Left lung (tissue), 10 donors: Measurements from ENCODE around the gene PRAC2. TPM values are rescaled to one million over a fixed set of nuclear protein-coding genes. Genes with fewer than 3 reads are reported as not detected.

Experiments
- ATAC-seq: fragments of 200-7000 bp; cut with Tn5 transposase; one replicate; pipeline ENCODE4 v1.9.1; 2020; ENCODE audit warnings: moderate library complexity
- DNase-seq, 4 donors: peaks; one replicate each; pipeline ENCODE4 v3.0.0-alpha.2; 2013 to 2020
- H3K27ac ChIP-seq, 2 donors: fragments of 200-600 bp; sonication (generic) in 1 of 2; one replicate each; pipeline versions ENCODE4 v1.5.0 to v1.8.0; 2020 to 2021
- H3K27me3 ChIP-seq, 2 donors: fragments of 200-600 bp; sonication (generic) in 1 of 2; one replicate each; pipeline versions ENCODE4 v1.5.0 to v1.8.0; 2020 to 2021
- H3K36me3 ChIP-seq, 2 donors: fragments of 200-600 bp; sonication (generic) in 1 of 2; one replicate each; pipeline versions ENCODE4 v1.5.0 to v1.8.0; 2020 to 2021
- H3K4me1 ChIP-seq, 2 donors: fragments of 200-600 bp; one replicate each; pipeline ENCODE4 v1.8.0; 2021
- H3K4me3 ChIP-seq, 2 donors: fragments of 200-600 bp; sonication (generic) in 1 of 2; one replicate each; pipeline versions ENCODE4 v1.5.0 to v1.8.0; 2020 to 2021; ENCODE audit warnings: mild to moderate bottlenecking in 1 of 2
- H3K9me3 ChIP-seq, 2 donors: fragments of 200-600 bp; sonication (generic) in 1 of 2; one replicate each; pipeline versions ENCODE4 v1.5.0 to v1.8.0; 2020 to 2021
- CTCF ChIP-seq, 2 donors: fragments of 200-600 bp; sonication (generic) in 1 of 2; IDR thresholded peaks; one replicate each; pipeline versions ENCODE4 v1.5.0 to v1.8.0; 2021; ENCODE audit warnings: antibody characterized with exemption in 2 of 2
- intact Hi-C, 2 donors: fragments of 100-400 bp; cut with DNase I; formaldehyde crosslinking; loops; one replicate each; pipeline versions ENCODE4 v1.11.2 to v1.14.2; 2022
- microRNA-seq, 2 donors: library from miRNA; unstranded; fragments of <30 nt; microRNA quantifications; one replicate each; pipeline ENCODE4, GENCODE V29; 2019
- polyA plus RNA-seq, 6 donors: library from polyadenylated mRNA; unstranded; fragments of 120-200 nt; gene quantifications; one replicate each; pipeline ENCODE4 v1.2.1, GENCODE V29; 2013; ENCODE audit not compliant: insufficient read length in 6 of 6
- total RNA-seq, 2 donors: library from RNA; stranded (reverse); fragmentation: NEBNext Ultra II Directional; extraction: Animal tissue kit (Norgen Biotek cat#: 25700); gene quantifications; one replicate each; pipeline ENCODE4 v1.2.1, GENCODE V29; 2021
- donor health status: DM: no; HTN: yes; CAD: no.
- donor health status: DM: no; HTN: no; CAD: no.

PRAC2 gene
- total and polyA plus RNA-seq, 8 donors, result not detected

GRCh38 chr17:48770954-48771353, 48.0 kb downstream of the PRAC2 start:
- Histone ChIP-seq H3K4me3 (no peak overlapping the region), H3K27ac (no peak overlapping the region), H3K4me1 (no peaks in the 10 kb centered on the region), H3K36me3 (no peaks in the 10 kb centered on the region), H3K27me3 (peaks cover 0 to 49% of the 10 kb centered on the region in 2 donors), H3K9me3 (no peaks in the 10 kb centered on the region)
- no peak for TF ChIP-seq CTCF (IDR thresholded peaks at IDR 0.05)
- intact Hi-C loops, result no loop called here
- DNase-seq (no peak), ATAC-seq (no peak)

GRCh38 chr17:48773245-48773644, 50.3 kb downstream of the PRAC2 start:
- DNase-seq (no peak), ATAC-seq (no peak)
- intact Hi-C loops, result no loop called here
- H3K4me3 ChIP-seq, result no peak overlapping the region
- H3K36me3 ChIP-seq, result no peaks in the 10 kb centered on the region
- H3K27ac ChIP-seq, result no peak overlapping the region
- H3K9me3 ChIP-seq, result no peaks in the 10 kb centered on the region
- no peak for TF ChIP-seq CTCF (IDR thresholded peaks at IDR 0.05)
- H3K4me1 ChIP-seq, result no peaks in the 10 kb centered on the region
- peaks cover 0 to 54% of the 10 kb centered on the region in 2 donors for H3K27me3 ChIP-seq

Small RNA genes within 50 kb of the gene (microRNA-seq; reads per million reads assigned to microRNA genes)
- 0 reads per million in 2 donors for gene MIR3185

Other genes with a start within 250 kb of the PRAC2 start
- gene HOXB1, start 192.2 kb upstream of the PRAC2 start, total RNA-seq, result not detected
- gene HOXB1, start 192.2 kb upstream of the PRAC2 start, polyA plus RNA-seq, result under 1 TPM in 5 of 6 donors, not detected in 1; 0.09 to 0.39 (median 0.10) TPM
- 10 to 100 TPM in 1 of 2 donors, 1 to 10 TPM in 1; 9.7 to 11.8 TPM for gene HOXB2, start 178.1 kb upstream of the PRAC2 start, total RNA-seq
- 10 to 100 TPM; 24.0 to 33.6 (median 25.8) TPM for gene HOXB2, start 178.1 kb upstream of the PRAC2 start, polyA plus RNA-seq
- 1 to 10 TPM; 4.5 to 4.8 TPM for gene HOXB4, start 144.8 kb upstream of the PRAC2 start, total RNA-seq
- 10 to 100 TPM; 11.7 to 19.0 (median 13.5) TPM for gene HOXB4, start 144.8 kb upstream of the PRAC2 start, polyA plus RNA-seq
- 10 to 100 TPM; 10.4 to 15.0 TPM for gene HOXB3, start 132.9 kb upstream of the PRAC2 start, total RNA-seq
- gene HOXB3, start 132.9 kb upstream of the PRAC2 start, polyA plus RNA-seq, result 100 to 1,000 TPM in 2 of 6 donors, 10 to 100 TPM in 4; 74.9 to 114 (median 94.5) TPM
- 1 to 10 TPM; 3.3 to 4.2 TPM for gene HOXB5, start 129.4 kb upstream of the PRAC2 start, total RNA-seq
- gene HOXB5, start 129.4 kb upstream of the PRAC2 start, polyA plus RNA-seq, result 10 to 100 TPM; 26.3 to 37.5 (median 31.2) TPM
- gene HOXB6, start 118.2 kb upstream of the PRAC2 start, total RNA-seq, result 1 to 10 TPM; 5.1 to 6.7 TPM
- gene HOXB6, start 118.2 kb upstream of the PRAC2 start, polyA plus RNA-seq, result 10 to 100 TPM; 10.8 to 17.1 (median 12.9) TPM
- gene HOXB7, start 112.2 kb upstream of the PRAC2 start, total RNA-seq, result 1 to 10 TPM; 2.4 to 3.0 TPM
- gene HOXB7, start 112.2 kb upstream of the PRAC2 start, polyA plus RNA-seq, result 10 to 100 TPM in 1 of 6 donors, 1 to 10 TPM in 5; 6.1 to 10.5 (median 7.2) TPM
- under 1 TPM; 0.32 to 0.39 TPM for gene HOXB8, start 107.9 kb upstream of the PRAC2 start, total RNA-seq
- 1 to 10 TPM in 2 of 6 donors, under 1 TPM in 4; 0.34 to 1.6 (median 0.85) TPM for gene HOXB8, start 107.9 kb upstream of the PRAC2 start, polyA plus RNA-seq
- gene HOXB9, start 96.8 kb upstream of the PRAC2 start, total RNA-seq, result not detected
- under 1 TPM; 0.09 to 0.61 (median 0.15) TPM for gene HOXB9, start 96.8 kb upstream of the PRAC2 start, polyA plus RNA-seq
- not detected for gene PRAC1, start 667 bp upstream of the PRAC2 start, total RNA-seq
- not detected for gene PRAC1, start 667 bp upstream of the PRAC2 start, polyA plus RNA-seq
- not detected for gene HOXB13, start 5.6 kb downstream of the PRAC2 start, total RNA-seq
- gene HOXB13, start 5.6 kb downstream of the PRAC2 start, polyA plus RNA-seq, result not detected
- 1 to 10 TPM in 1 of 2 donors, under 1 TPM in 1; 0.35 to 1.3 TPM for gene TTLL6, start 94.0 kb downstream of the PRAC2 start, total RNA-seq
- gene TTLL6, start 94.0 kb downstream of the PRAC2 start, polyA plus RNA-seq, result 1 to 10 TPM in 4 of 6 donors, under 1 TPM in 2; 0.50 to 2.4 (median 1.7) TPM
- gene CALCOCO2, start 107.8 kb downstream of the PRAC2 start, total RNA-seq, result 100 to 1,000 TPM; 116 to 128 TPM
- 100 to 1,000 TPM; 105 to 132 (median 114) TPM for gene CALCOCO2, start 107.8 kb downstream of the PRAC2 start, polyA plus RNA-seq
- 10 to 100 TPM; 56.6 to 83.3 TPM for gene ATP5MC1, start 169.6 kb downstream of the PRAC2 start, total RNA-seq
- 10 to 100 TPM; 79.1 to 97.1 (median 89.1) TPM for gene ATP5MC1, start 169.6 kb downstream of the PRAC2 start, polyA plus RNA-seq
- gene UBE2Z, start 185.2 kb downstream of the PRAC2 start, total RNA-seq, result 10 to 100 TPM; 65.8 to 70.3 TPM
- 100 to 1,000 TPM in 4 of 6 donors, 10 to 100 TPM in 2; 99.5 to 108 (median 102) TPM for gene UBE2Z, start 185.2 kb downstream of the PRAC2 start, polyA plus RNA-seq
- gene SNF8, start 221.7 kb downstream of the PRAC2 start, total RNA-seq, result 100 to 1,000 TPM in 1 of 2 donors, 10 to 100 TPM in 1; 95.8 to 109 TPM
- 10 to 100 TPM; 80.7 to 95.3 (median 86.0) TPM for gene SNF8, start 221.7 kb downstream of the PRAC2 start, polyA plus RNA-seq
- not detected for gene GIP, start 245.4 kb downstream of the PRAC2 start, total RNA-seq
- gene GIP, start 245.4 kb downstream of the PRAC2 start, polyA plus RNA-seq, result under 1 TPM in 2 of 6 donors, not detected in 4; 0.31 to 0.57 TPM